OCI-LY7 (cell line): ENCODE data around the gene ZNF774.

ENCODE experiments used
- EZH2phosphoT487 ChIP-seq: fragments of 200-600 bp; sonication (generic); IDR thresholded peaks from 2 replicates; pipeline ENCODE4 v1.6.1; 2018; ENCODE audit warnings: low read depth, borderline replicate concordance, mild to moderate bottlenecking, mixed run types, antibody characterized with exemption, low read length, moderate library complexity, mixed read lengths
- TF ChIP-seq, protein P1 (sequence below): fragments of 200-600 bp; sonication (generic); conservative IDR thresholded peaks from 2 replicates; pipeline ENCODE4 v1.5.1; 2014; ENCODE audit warnings: mild to moderate bottlenecking, antibody characterized with exemption, low read length, moderate library complexity, mixed read lengths

GRCh38 chr15:90402223-90402622 lies 50.1 kb downstream of the ZNF774 start:
- TF ChIP-seq, protein P1, sequence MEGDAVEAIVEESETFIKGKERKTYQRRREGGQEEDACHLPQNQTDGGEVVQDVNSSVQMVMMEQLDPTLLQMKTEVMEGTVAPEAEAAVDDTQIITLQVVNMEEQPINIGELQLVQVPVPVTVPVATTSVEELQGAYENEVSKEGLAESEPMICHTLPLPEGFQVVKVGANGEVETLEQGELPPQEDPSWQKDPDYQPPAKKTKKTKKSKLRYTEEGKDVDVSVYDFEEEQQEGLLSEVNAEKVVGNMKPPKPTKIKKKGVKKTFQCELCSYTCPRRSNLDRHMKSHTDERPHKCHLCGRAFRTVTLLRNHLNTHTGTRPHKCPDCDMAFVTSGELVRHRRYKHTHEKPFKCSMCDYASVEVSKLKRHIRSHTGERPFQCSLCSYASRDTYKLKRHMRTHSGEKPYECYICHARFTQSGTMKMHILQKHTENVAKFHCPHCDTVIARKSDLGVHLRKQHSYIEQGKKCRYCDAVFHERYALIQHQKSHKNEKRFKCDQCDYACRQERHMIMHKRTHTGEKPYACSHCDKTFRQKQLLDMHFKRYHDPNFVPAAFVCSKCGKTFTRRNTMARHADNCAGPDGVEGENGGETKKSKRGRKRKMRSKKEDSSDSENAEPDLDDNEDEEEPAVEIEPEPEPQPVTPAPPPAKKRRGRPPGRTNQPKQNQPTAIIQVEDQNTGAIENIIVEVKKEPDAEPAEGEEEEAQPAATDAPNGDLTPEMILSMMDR = no peak
- TF ChIP-seq EZH2phosphoT487 = no peak
